Measurements from ENCODE around the gene ZNF302. TPM values are rescaled to one million over a fixed set of nuclear protein-coding genes. Genes with fewer than 3 reads are reported as not detected.
"Not testable (repeated sequence)": the region's sequence is repeated elsewhere in the genome, so short reads cannot be mapped to it uniquely, and the experiment has no call there.

Gene ZNF302
- total and polyA plus RNA-seq, 2 experiments from 2014 or later, result 16.6 to 27.4 TPM

- not testable (repeated sequence) for H4K20me1 ChIP-seq (replicated peaks; ENCODE audit: insufficient read depth); H3K4me2 ChIP-seq; H3F3A ChIP-seq (replicated peaks; ENCODE audit: low read depth); H3K9me3 Mint-ChIP-seq; H3K27ac ChIP-seq (ENCODE audit: low read depth); ATAC-seq; H3K27ac Mint-ChIP-seq; H2AFZ ChIP-seq; H3K4me3 ChIP-seq; H3K4me3 Mint-ChIP-seq; H3K36me3 Mint-ChIP-seq (ENCODE audit: low read depth); H3K4me1 ChIP-seq (ENCODE audit: insufficient read depth); DNase-seq (ENCODE audit: low spot score); H3K36me3 ChIP-seq (ENCODE audit: insufficient read depth); H3K9me2 ChIP-seq (ENCODE audit: insufficient read depth); H3K27me3 ChIP-seq (ENCODE audit: insufficient read depth); H3K79me2 ChIP-seq (replicated peaks; ENCODE audit: insufficient read depth)
- Mint-ChIP-seq H3K4me1 (peaks cover 19% of the 10 kb centered on the region), H3K27me3 (ENCODE audit: insufficient read depth, low read depth, poor library complexity) (peaks cover 10% of the 10 kb centered on the region)
These were observed 12.2 kb upstream of the ZNF302 start for GRCh38 chr19:34665275-34665674.

GRCh38 chr19:34666200-34666957 is 11.1 kb upstream of the ZNF302 start:
- DNase-seq (ENCODE audit: low spot score), result no peak
- Histone ChIP-seq H3F3A (replicated peaks; ENCODE audit: low read depth) (no peaks in the 10 kb centered on the region), H3K79me2 (replicated peaks; ENCODE audit: insufficient read depth) (no peaks in the 10 kb centered on the region), H3K9me2 (ENCODE audit: insufficient read depth) (no peaks in the 10 kb centered on the region), H3K4me1 (ENCODE audit: insufficient read depth) (peaks cover 3% of the 10 kb centered on the region; the same call in 1 of the 2 replicates), H4K20me1 (replicated peaks; ENCODE audit: insufficient read depth) (no peaks in the 10 kb centered on the region), H2AFZ (no peak overlapping the region), H3K27me3 (ENCODE audit: insufficient read depth) (no peaks in the 10 kb centered on the region), H3K4me3 (no peak overlapping the region), H3K4me2 (no peak overlapping the region), H3K27ac (ENCODE audit: low read depth) (no peak overlapping the region), H3K36me3 (ENCODE audit: insufficient read depth) (no peaks in the 10 kb centered on the region)
- TF ChIP-seq STAT1 (IDR thresholded peaks at IDR 0.05; ENCODE audit: unreplicated experiment), result no peak
- no peak for TF ChIP-seq ZNF331 (CRISPR knock-in tag; IDR thresholded peaks at IDR 0.05; ENCODE audit: low read depth)
- no peak for TF ChIP-seq CTCF (conservative IDR thresholded peaks at IDR 0.05; ENCODE audit: low read depth in 2 of 2)
- Mint-ChIP-seq H3K4me1 (peaks cover 19% of the 10 kb centered on the region), H3K36me3 (ENCODE audit: low read depth) (peaks cover 4% of the 10 kb centered on the region; the same call in 1 of the 3 replicates), H3K9me3 (peaks cover 4% of the 10 kb centered on the region; the same call in 1 of the 3 replicates), H3K27ac (no peak overlapping the region), H3K4me3 (no peak overlapping the region; the same call in 2 of the 3 replicates), H3K27me3 (ENCODE audit: insufficient read depth, low read depth, poor library complexity) (peaks cover 10% of the 10 kb centered on the region)
- no peak for ATAC-seq

GRCh38 chr19:34666958-34667265 is 10.6 kb upstream of the ZNF302 start:
- no peak overlapping the region for H3K27ac Mint-ChIP-seq
- peaks cover 19% of the 10 kb centered on the region for H3K4me1 Mint-ChIP-seq
- H3K4me2 ChIP-seq, result no peak overlapping the region

More at GRCh38 chr19:34666958-34667265, 10.6 kb upstream of the ZNF302 start:
- DNase-seq (ENCODE audit: low spot score) (no peak), ATAC-seq (no peak; the same call in 2 of the 3 replicates)
- H3F3A ChIP-seq (replicated peaks; ENCODE audit: low read depth), result no peaks in the 10 kb centered on the region
- H4K20me1 ChIP-seq (replicated peaks; ENCODE audit: insufficient read depth), result no peaks in the 10 kb centered on the region
- H3K4me1 ChIP-seq (ENCODE audit: insufficient read depth), result peaks cover 3% of the 10 kb centered on the region; the same call in 1 of the 2 replicates
- H2AFZ ChIP-seq, result no peak overlapping the region
- no peaks in the 10 kb centered on the region for H3K27me3 ChIP-seq (ENCODE audit: insufficient read depth)
- no peak for TF ChIP-seq EZH2 (IDR thresholded peaks at IDR 0.05; ENCODE audit: low read depth, unreplicated experiment)
- Mint-ChIP-seq H3K27me3 (ENCODE audit: insufficient read depth, low read depth, poor library complexity) (peaks cover 10% of the 10 kb centered on the region), H3K36me3 (ENCODE audit: low read depth) (peaks cover 4% of the 10 kb centered on the region; the same call in 1 of the 3 replicates), H3K9me3 (peaks cover 4% of the 10 kb centered on the region; the same call in 1 of the 3 replicates), H3K4me3 (no peak overlapping the region; the same call in 2 of the 3 replicates)
- H3K27ac ChIP-seq (ENCODE audit: low read depth), result no peak overlapping the region
- H3K36me3 ChIP-seq (ENCODE audit: insufficient read depth), result no peaks in the 10 kb centered on the region
- no peaks in the 10 kb centered on the region for H3K79me2 ChIP-seq (replicated peaks; ENCODE audit: insufficient read depth)
- no peak overlapping the region for H3K4me3 ChIP-seq
- no peaks in the 10 kb centered on the region for H3K9me2 ChIP-seq (ENCODE audit: insufficient read depth)
